Umbilical cord (tissue), 2 donors: Measurements from ENCODE around the gene SH3RF2. TPM values are rescaled to one million over a fixed set of nuclear protein-coding genes. Genes with fewer than 3 reads are reported as not detected.

Source experiments
- DNase-seq: peaks from one replicate; pipeline ENCODE4 v3.0.0-alpha.2; 2015; ENCODE audit warnings: low spot score
- total RNA-seq: library from RNA; depleted of rRNA; stranded (reverse); fragments of >200 nt; gene quantifications from one replicate; pipeline ENCODE4 v1.2.3, GENCODE V29; 2014; ENCODE audit warnings: low replicate concordance; ENCODE audit not compliant: insufficient read depth

Gene SH3RF2
- total RNA-seq, 1 donor from 2014 or later: 4.8 TPM

GRCh38 chr5:146042628-146043279, 106.4 kb downstream of the SH3RF2 start:
- peak; percentile 33 for DNase-seq

GRCh38 chr5:146043722-146044121, 107.3 kb downstream of the SH3RF2 start:
- DNase-seq: no peak

- no peak for DNase-seq
These were observed 111.0 kb downstream of the SH3RF2 start for GRCh38 chr5:146047396-146047795.

- DNase-seq: peak; percentile 80
These were observed 112.8 kb downstream of the SH3RF2 start for GRCh38 chr5:146048994-146049703.

- no peak for DNase-seq
These were observed 113.3 kb downstream of the SH3RF2 start for GRCh38 chr5:146049704-146050026.

- no peak for DNase-seq
These were observed 113.7 kb downstream of the SH3RF2 start for GRCh38 chr5:146050086-146050485.

- DNase-seq: peak; percentile 79
These were observed 115.3 kb downstream of the SH3RF2 start for GRCh38 chr5:146051678-146052077.

GRCh38 chr5:146052780-146053179, 116.4 kb downstream of the SH3RF2 start:
- DNase-seq: no peak

- no peak for DNase-seq
These were observed 119.1 kb downstream of the SH3RF2 start for GRCh38 chr5:146055432-146055831.

- peak; percentile 19 for DNase-seq
These were observed 123.3 kb downstream of the SH3RF2 start for GRCh38 chr5:146059460-146060220.

- DNase-seq: no peak
These were observed 123.8 kb downstream of the SH3RF2 start for GRCh38 chr5:146060221-146060585.

- no peak for DNase-seq
These were observed 130.6 kb downstream of the SH3RF2 start for GRCh38 chr5:146066968-146067367.

- no peak for DNase-seq
These were observed 131.8 kb downstream of the SH3RF2 start for GRCh38 chr5:146068206-146068605.

GRCh38 chr5:146068977-146069779, 132.8 kb downstream of the SH3RF2 start:
- no peak for DNase-seq

GRCh38 chr5:146069780-146070099, 133.4 kb downstream of the SH3RF2 start:
- DNase-seq: no peak

GRCh38 chr5:146070746-146071145, 134.4 kb downstream of the SH3RF2 start:
- no peak for DNase-seq

GRCh38 chr5:146071171-146071570, 134.8 kb downstream of the SH3RF2 start:
- DNase-seq: no peak

GRCh38 chr5:146072595-146072994, 136.2 kb downstream of the SH3RF2 start:
- no peak for DNase-seq

GRCh38 chr5:146073239-146073900, 137.0 kb downstream of the SH3RF2 start:
- no peak for DNase-seq

GRCh38 chr5:146076028-146076427, 139.7 kb downstream of the SH3RF2 start:
- DNase-seq: no peak

- DNase-seq: no peak
These were observed 140.1 kb downstream of the SH3RF2 start for GRCh38 chr5:146076455-146076854.

GRCh38 chr5:146078566-146078965, 142.2 kb downstream of the SH3RF2 start:
- DNase-seq: no peak
